ENCODE measurements around the gene HCN2. TPM values are rescaled to one million over a fixed set of nuclear protein-coding genes. Genes with fewer than 3 reads are reported as not detected.
A peak's percentile ranks its signal among the peaks of the same experiment; 100 is the strongest.
"Not testable (repeated sequence)": the region's sequence is repeated elsewhere in the genome, so short reads cannot be mapped to it uniquely, and the experiment has no call there.

The HCN2 gene
- polyA plus RNA-seq, 4 donors: 0.19 to 0.58 TPM; not detected in 2

DNA sequence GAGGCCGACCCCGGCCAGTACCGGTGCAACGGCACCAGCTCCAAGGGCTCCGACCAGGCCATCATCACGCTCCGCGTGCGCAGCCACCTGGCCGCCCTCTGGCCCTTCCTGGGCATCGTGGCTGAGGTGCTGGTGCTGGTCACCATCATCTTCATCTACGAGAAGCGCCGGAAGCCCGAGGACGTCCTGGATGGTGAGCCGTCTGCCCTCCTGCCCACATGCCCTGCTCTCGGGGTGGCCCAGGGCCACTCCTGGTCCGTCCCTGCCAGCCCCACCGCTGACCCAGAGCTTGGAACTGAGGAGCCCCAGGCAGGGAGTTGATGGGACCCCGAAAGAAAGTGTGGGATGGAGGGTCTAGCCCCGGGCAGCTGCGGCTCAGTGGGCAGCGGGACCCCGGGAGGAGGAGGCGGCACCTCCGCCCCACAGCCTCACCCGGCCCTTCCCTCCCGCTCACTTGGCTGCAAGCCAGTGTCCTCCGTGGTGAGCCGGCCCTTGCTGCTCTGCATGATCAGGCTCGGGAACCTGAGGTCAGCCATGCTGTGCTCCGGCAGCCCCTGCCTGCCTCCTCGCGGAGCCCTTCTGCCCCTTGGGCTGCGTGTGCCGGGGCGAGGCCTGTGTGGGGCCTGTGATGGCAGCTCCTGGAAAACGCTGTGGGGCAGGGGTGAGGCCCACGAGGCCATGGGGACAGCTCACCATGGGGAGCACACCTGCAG lies 8.1 kb upstream of the HCN2 start:
- H3K27ac ChIP-seq (ENCODE audit: low read depth in 1 of 3, low read length in 2 of 3): no peak overlapping the region
- peaks cover 0 to 10% (median 2%) of the 10 kb centered on the region in 3 donors for H3K27me3 ChIP-seq (ENCODE audit: control insufficient read depth in 3 of 3, insufficient read depth in 3 of 3, low read length in 3 of 3)
- peaks cover 15 to 69% (median 15%) of the 10 kb centered on the region in 3 donors for H3K36me3 ChIP-seq (ENCODE audit: control insufficient read depth in 3 of 3, insufficient read depth in 2 of 3, low read depth in 1 of 3, low read length in 3 of 3)
- DNase-seq (no peak), FAIRE-seq (no peak)
- no peak overlapping the region for H3K4me3 ChIP-seq (ENCODE audit: low read depth in 1 of 3, low read length in 3 of 3)
- H3K4me1 ChIP-seq (ENCODE audit: control insufficient read depth in 3 of 3, insufficient read depth in 2 of 3, low read depth in 1 of 3, low read length in 2 of 3): no peaks in the 10 kb centered on the region
- no peaks in the 10 kb centered on the region for H3K9me3 ChIP-seq (ENCODE audit: control insufficient read depth in 2 of 2, insufficient read depth in 1 of 2, low read depth in 1 of 2, low read length in 1 of 2)
- WGBS, 3 donors: 84 to 88% (median 86%) methylated on average over 36 to 40 of the region's 40 CpGs

DNA sequence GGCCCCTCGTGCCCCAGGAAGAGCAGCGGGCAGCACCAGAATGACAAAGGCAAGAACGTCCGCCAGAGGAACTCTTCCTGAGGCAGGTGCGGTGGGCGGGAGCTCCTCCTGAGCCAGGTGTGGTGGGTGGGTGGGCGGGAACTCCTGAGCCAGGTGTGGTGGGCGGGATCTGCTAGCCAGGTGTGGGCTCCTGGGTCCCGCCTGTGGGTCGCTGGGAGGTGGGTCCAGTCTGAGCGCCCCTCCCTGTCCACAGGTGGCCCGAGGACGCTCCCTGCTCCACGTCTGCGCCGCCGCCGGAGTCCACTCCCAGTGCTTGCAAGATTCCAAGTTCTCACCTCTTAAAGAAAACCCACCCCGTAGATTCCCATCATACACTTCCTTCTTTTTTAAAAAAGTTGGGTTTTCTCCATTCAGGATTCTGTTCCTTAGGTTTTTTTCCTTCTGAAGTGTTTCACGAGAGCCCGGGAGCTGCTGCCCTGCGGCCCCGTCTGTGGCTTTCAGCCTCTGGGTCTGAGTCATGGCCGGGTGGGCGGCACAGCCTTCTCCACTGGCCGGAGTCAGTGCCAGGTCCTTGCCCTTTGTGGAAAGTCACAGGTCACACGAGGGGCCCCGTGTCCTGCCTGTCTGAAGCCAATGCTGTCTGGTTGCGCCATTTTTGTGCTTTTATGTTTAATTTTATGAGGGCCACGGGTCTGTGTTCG lies 7.0 kb upstream of the HCN2 start:
- Histone ChIP-seq H3K4me3 (ENCODE audit: low read depth in 1 of 3, low read length in 3 of 3) (no peak overlapping the region), H3K27me3 (ENCODE audit: control insufficient read depth in 3 of 3, insufficient read depth in 3 of 3, low read length in 3 of 3) (peaks cover 0 to 15% (median 2%) of the 10 kb centered on the region in 3 donors), H3K9me3 (ENCODE audit: control insufficient read depth in 2 of 2, insufficient read depth in 1 of 2, low read depth in 1 of 2, low read length in 1 of 2) (no peaks in the 10 kb centered on the region), H3K27ac (ENCODE audit: low read depth in 1 of 3, low read length in 2 of 3) (no peak overlapping the region), H3K36me3 (ENCODE audit: control insufficient read depth in 3 of 3, insufficient read depth in 2 of 3, low read depth in 1 of 3, low read length in 3 of 3) (peaks cover 14 to 58% (median 15%) of the 10 kb centered on the region in 3 donors), H3K4me1 (ENCODE audit: control insufficient read depth in 3 of 3, insufficient read depth in 2 of 3, low read depth in 1 of 3, low read length in 2 of 3) (no peaks in the 10 kb centered on the region)
- FAIRE-seq (no peak), DNase-seq (no peak)
- WGBS, 3 donors: 80 to 86% (median 82%) methylated on average over 30 to 31 of the region's 31 CpGs

DNA sequence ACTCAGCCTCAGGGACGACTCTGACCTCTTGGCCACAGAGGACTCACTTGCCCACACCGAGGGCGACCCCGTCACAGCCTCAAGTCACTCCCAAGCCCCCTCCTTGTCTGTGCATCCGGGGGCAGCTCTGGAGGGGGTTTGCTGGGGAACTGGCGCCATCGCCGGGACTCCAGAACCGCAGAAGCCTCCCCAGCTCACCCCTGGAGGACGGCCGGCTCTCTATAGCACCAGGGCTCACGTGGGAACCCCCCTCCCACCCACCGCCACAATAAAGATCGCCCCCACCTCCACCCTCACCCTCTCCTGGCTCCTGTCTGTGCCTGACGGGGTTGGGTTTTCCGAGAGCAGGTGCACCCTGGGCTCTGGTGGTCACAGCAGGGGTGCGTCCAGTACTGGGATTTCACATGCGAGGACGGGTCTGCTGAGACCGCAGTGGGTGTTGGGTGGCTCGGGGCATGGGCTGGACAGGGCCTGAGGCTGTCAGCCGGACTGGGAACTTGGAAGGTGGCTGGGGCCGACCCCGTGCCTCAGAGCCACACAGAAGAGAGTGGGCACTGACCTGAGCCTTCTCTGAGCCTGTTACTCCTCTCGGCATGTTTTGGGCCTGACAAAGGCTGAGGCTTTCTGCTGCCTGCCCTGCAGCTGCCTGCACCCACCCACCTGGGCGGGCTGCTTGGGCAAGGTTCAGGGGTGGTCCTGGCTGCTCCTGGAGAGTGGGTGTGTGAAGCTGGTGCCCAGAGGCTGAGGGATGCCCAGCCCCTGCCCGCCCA lies 6.3 kb upstream of the HCN2 start:
- Histone ChIP-seq H3K27me3 (ENCODE audit: control insufficient read depth in 3 of 3, insufficient read depth in 3 of 3, low read length in 3 of 3) (peaks cover 0 to 23% (median 5%) of the 10 kb centered on the region in 3 donors), H3K36me3 (ENCODE audit: control insufficient read depth in 3 of 3, insufficient read depth in 2 of 3, low read depth in 1 of 3, low read length in 3 of 3) (peaks cover 11 to 51% (median 15%) of the 10 kb centered on the region in 3 donors), H3K9me3 (ENCODE audit: control insufficient read depth in 2 of 2, insufficient read depth in 1 of 2, low read depth in 1 of 2, low read length in 1 of 2) (no peaks in the 10 kb centered on the region), H3K4me3 (ENCODE audit: low read depth in 1 of 3, low read length in 3 of 3) (no peak overlapping the region), H3K4me1 (ENCODE audit: control insufficient read depth in 3 of 3, insufficient read depth in 2 of 3, low read depth in 1 of 3, low read length in 2 of 3) (peaks cover 0 to 3% (median 0%) of the 10 kb centered on the region in 3 donors), H3K27ac (ENCODE audit: low read depth in 1 of 3, low read length in 2 of 3) (no peak overlapping the region)
- no peak for DNase-seq
- WGBS, 3 donors: 88 to 91% (median 89%) methylated on average over 27 of the region's 27 CpGs
- FAIRE-seq: no peak

DNA sequence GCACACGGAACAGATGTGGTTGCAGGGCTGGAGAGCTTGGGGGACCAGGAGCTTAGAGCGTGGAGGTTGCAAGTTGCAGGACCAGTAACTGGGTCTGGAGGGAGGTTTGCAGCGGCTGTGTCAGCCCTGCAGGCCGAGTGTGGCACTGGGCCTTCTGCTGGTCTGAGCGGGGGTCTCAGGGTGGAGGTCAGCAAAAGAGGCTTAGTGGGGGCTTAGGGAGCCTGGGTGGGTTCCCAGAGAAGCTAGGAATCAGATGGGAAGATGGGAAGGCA lies 5.8 kb upstream of the HCN2 start:
- H3K27me3 ChIP-seq (ENCODE audit: control insufficient read depth in 3 of 3, insufficient read depth in 3 of 3, low read length in 3 of 3): peaks cover 0 to 28% (median 10%) of the 10 kb centered on the region in 3 donors
- H3K4me3 ChIP-seq (ENCODE audit: low read depth in 1 of 3, low read length in 3 of 3): no peak overlapping the region
- WGBS, 3 donors: 55 to 78% (median 76%) methylated on average over 5 of the region's 5 CpGs
- peaks cover 0 to 5% (median 0%) of the 10 kb centered on the region in 3 donors for H3K4me1 ChIP-seq (ENCODE audit: control insufficient read depth in 3 of 3, insufficient read depth in 2 of 3, low read depth in 1 of 3, low read length in 2 of 3)
- H3K9me3 ChIP-seq (ENCODE audit: control insufficient read depth in 2 of 2, insufficient read depth in 1 of 2, low read depth in 1 of 2, low read length in 1 of 2): no peaks in the 10 kb centered on the region
- DNase-seq (no peak), FAIRE-seq (no peak)
- H3K36me3 ChIP-seq (ENCODE audit: control insufficient read depth in 3 of 3, insufficient read depth in 2 of 3, low read depth in 1 of 3, low read length in 3 of 3): peaks cover 11 to 50% (median 15%) of the 10 kb centered on the region in 3 donors
- no peak overlapping the region for H3K27ac ChIP-seq (ENCODE audit: low read depth in 1 of 3, low read length in 2 of 3)

DNA sequence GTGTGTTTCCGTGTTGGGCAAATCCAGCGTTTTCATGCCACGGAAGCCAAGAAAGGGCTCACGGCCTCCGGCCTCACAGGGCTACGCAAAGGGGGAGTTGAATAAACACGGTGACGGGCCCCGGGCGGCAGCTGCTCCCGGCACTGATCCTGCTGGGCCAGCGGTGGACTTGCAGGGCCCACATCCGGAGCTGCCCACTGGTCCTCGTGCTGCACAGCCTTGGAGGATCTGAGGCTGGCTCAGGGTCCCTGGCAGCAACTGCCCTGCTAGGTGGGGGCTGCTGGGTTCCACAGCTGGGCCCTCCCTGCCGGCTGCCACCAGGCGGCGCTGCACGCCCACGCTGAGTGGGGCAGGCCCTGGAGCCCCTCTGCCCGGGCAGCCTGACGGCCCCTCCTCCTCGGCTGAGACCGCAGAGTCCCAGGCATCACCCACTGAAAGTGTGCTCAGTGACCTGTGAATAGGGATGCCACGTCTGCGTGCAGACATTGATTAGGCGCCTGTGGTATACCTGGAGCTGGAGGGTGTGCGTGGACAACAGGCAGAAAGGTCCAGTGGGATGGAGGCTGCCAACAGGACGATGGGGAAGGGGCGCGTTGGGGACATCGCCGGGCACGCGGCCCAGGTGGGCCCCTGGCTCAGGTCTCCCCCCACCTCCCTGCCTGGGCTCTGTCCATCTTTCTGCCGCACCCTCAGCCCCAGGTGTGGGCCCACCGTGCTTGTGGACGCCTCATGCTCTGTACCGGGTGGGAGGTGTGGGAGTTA lies 5.3 kb upstream of the HCN2 start:
- WGBS, 3 donors: 22 to 33% (median 31%) methylated on average over 34 to 38 of the region's 38 CpGs
- Histone ChIP-seq H3K4me1 (ENCODE audit: control insufficient read depth in 3 of 3, insufficient read depth in 2 of 3, low read depth in 1 of 3, low read length in 2 of 3) (peaks cover 0 to 5% (median 0%) of the 10 kb centered on the region in 3 donors), H3K27ac (ENCODE audit: low read depth in 1 of 3, low read length in 2 of 3) (no peak overlapping the region), H3K27me3 (ENCODE audit: control insufficient read depth in 3 of 3, insufficient read depth in 3 of 3, low read length in 3 of 3) (peaks cover 0 to 33% (median 15%) of the 10 kb centered on the region in 3 donors), H3K36me3 (ENCODE audit: control insufficient read depth in 3 of 3, insufficient read depth in 2 of 3, low read depth in 1 of 3, low read length in 3 of 3) (peaks cover 11 to 45% (median 15%) of the 10 kb centered on the region in 3 donors), H3K9me3 (ENCODE audit: control insufficient read depth in 2 of 2, insufficient read depth in 1 of 2, low read depth in 1 of 2, low read length in 1 of 2) (no peaks in the 10 kb centered on the region), H3K4me3 (ENCODE audit: low read depth in 1 of 3, low read length in 3 of 3) (no peak overlapping the region)
- DNase-seq (peak in 1 of 2 donors; percentile 63), FAIRE-seq (no peak)

DNA sequence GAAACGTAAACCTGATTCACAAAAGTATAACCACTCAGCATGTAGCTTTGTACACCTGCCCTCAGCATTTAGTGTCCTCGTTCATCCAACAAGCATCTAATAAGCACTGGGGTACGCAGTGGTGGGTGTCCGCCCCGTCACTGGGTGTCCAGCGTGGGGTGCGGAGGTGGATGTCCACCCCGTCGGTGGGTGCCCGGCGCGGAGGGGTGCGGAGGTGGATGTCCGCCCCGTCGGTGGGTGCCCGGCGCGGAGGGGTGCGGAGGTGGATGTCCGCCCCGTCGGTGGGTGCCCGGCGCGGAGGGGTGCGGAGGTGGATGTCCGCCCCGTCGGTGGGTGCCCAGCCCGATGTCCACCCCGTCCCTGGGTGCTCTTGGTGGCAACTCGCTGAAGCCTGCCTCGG lies 4.5 kb upstream of the HCN2 start:
- DNase-seq; FAIRE-seq; H3K4me1 ChIP-seq (ENCODE audit: control insufficient read depth in 3 of 3, insufficient read depth in 2 of 3, low read depth in 1 of 3, low read length in 2 of 3): not testable (repeated sequence)

DNA sequence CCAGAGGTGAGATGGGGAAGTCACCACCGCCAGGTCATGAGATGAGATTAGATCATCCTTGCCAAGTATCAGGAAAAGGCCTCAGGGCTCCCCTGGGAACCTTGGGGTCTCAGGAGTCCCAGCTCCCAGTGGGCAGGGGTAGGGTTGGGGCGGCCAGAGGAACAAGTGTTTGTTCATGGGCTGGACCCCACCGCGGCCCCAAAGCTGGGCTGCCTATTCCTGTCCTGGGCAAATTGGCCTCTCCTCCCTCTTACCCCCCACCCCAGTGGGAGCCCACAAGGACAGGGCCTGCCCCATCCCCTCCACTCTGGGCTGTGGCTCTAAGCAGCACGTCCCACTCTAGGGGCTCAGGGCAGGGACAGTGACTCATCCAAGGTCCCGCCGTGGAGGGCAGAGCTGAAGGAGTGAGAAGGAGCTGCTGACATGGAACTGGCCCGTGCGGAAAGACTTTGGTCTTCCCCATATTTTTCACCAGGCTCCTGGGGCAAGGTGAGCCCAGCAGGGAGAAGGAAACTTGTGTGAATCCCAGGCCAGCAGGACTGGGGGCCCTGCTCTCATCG lies 4.0 kb upstream of the HCN2 start:
- Histone ChIP-seq H3K27ac (ENCODE audit: low read depth in 1 of 3, low read length in 2 of 3) (no peak overlapping the region), H3K4me1 (ENCODE audit: control insufficient read depth in 3 of 3, insufficient read depth in 2 of 3, low read depth in 1 of 3, low read length in 2 of 3) (peaks cover 0 to 5% (median 0%) of the 10 kb centered on the region in 3 donors), H3K36me3 (ENCODE audit: control insufficient read depth in 3 of 3, insufficient read depth in 2 of 3, low read depth in 1 of 3, low read length in 3 of 3) (peaks cover 11 to 33% (median 13%) of the 10 kb centered on the region in 3 donors), H3K4me3 (ENCODE audit: low read depth in 1 of 3, low read length in 3 of 3) (no peak overlapping the region), H3K27me3 (ENCODE audit: control insufficient read depth in 3 of 3, insufficient read depth in 3 of 3, low read length in 3 of 3) (peaks cover 0 to 34% (median 16%) of the 10 kb centered on the region in 3 donors), H3K9me3 (ENCODE audit: control insufficient read depth in 2 of 2, insufficient read depth in 1 of 2, low read depth in 1 of 2, low read length in 1 of 2) (no peaks in the 10 kb centered on the region)
- DNase-seq (no peak), FAIRE-seq (no peak)
- 51 to 64% (median 58%) methylated on average over 10 of the region's 10 CpGs for WGBS, 3 donors

More for the DNA sequence above, 4.5 kb upstream of the HCN2 start:
- not testable (repeated sequence) for H3K4me3 ChIP-seq (ENCODE audit: low read depth in 1 of 3, low read length in 3 of 3); H3K9me3 ChIP-seq (ENCODE audit: control insufficient read depth in 2 of 2, insufficient read depth in 1 of 2, low read depth in 1 of 2, low read length in 1 of 2); H3K27ac ChIP-seq (ENCODE audit: low read depth in 1 of 3, low read length in 2 of 3)
- H3K27me3 ChIP-seq (ENCODE audit: control insufficient read depth in 3 of 3, insufficient read depth in 3 of 3, low read length in 3 of 3): peaks cover 0 to 34% (median 15%) of the 10 kb centered on the region in 3 donors
- H3K36me3 ChIP-seq (ENCODE audit: control insufficient read depth in 3 of 3, insufficient read depth in 2 of 3, low read depth in 1 of 3, low read length in 3 of 3): peaks cover 11 to 37% (median 13%) of the 10 kb centered on the region in 3 donors
- WGBS, 3 donors: 77 to 85% (median 77%) methylated on average over 14 to 34 of the region's 34 CpGs
